Type B pancreatic cell (in vitro differentiated cells): ENCODE data around the gene ZC3H12D. TPM values are rescaled to one million over a fixed set of nuclear protein-coding genes. Genes with fewer than 3 reads are reported as not detected.
"Not testable (repeated sequence)": the region's sequence is repeated elsewhere in the genome, so short reads cannot be mapped to it uniquely, and the experiment has no call there.

Source experiments
- DNase-seq: peaks from one replicate; pipeline ENCODE4 v3.0.0; 2021; ENCODE audit warnings: mixed read lengths; ENCODE audit not compliant: unreplicated experiment; ENCODE audit errors: extremely low spot score
- H3K27ac Mint-ChIP-seq: 2 replicates; pipeline ENCODE4 v1.8.0; 2021; ENCODE audit warnings: mild to moderate bottlenecking, mixed read lengths
- H3K27me3 Mint-ChIP-seq: 2 replicates; pipeline ENCODE4 v1.8.0; 2021; ENCODE audit warnings: mixed read lengths
- H3K36me3 Mint-ChIP-seq: 2 replicates; pipeline ENCODE4 v1.8.0; 2021; ENCODE audit warnings: mixed read lengths
- H3K4me1 Mint-ChIP-seq: one replicate; pipeline ENCODE4 v1.8.0; 2021; ENCODE audit warnings: mixed read lengths; ENCODE audit not compliant: unreplicated experiment
- H3K4me3 Mint-ChIP-seq: 2 replicates; pipeline ENCODE4 v1.8.0; 2021; ENCODE audit warnings: mild to moderate bottlenecking, mixed read lengths
- H3K9me3 Mint-ChIP-seq: 2 replicates; pipeline ENCODE4 v1.8.0; 2021; ENCODE audit warnings: mixed read lengths
- total RNA-seq: library from RNA; stranded (reverse); gene quantifications from 2 replicates; pipeline ENCODE4 v1.2.1, GENCODE V29; 2021; ENCODE audit warnings: low replicate concordance
- TF ChIP-seq, protein P1 (sequence below): fragments of 200-600 bp; sonication (generic); conservative IDR thresholded peaks from 2 replicates; pipeline ENCODE4 v1.5.0; 2021; ENCODE audit warnings: antibody characterized with exemption, mild to moderate bottlenecking

ZC3H12D gene
- total RNA-seq, 1 donor from 2014 or later = 0.58 TPM

DNA sequence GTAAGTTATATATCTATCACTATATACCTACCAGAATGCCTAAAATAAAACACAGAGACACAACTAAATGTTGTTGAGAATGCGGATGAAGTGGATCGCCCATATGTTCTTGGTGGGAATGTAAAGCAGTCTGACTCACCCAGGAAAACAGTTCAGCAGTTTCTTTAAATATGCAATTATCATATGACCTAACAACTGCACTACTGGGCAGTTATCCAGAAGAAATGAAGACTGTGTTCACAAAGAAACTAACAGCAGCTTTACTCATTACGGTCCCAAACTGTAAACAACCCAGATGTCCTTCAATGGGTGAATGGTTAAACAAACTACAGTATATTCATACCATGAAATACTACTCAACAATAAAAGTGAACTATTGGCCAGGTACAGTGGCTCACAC is 14.3 kb upstream of the ZC3H12D start:
- Mint-ChIP-seq H3K4me3 (no peak overlapping the region), H3K36me3 (peaks cover 4% of the 10 kb centered on the region), H3K27ac (no peak overlapping the region)

DNA sequence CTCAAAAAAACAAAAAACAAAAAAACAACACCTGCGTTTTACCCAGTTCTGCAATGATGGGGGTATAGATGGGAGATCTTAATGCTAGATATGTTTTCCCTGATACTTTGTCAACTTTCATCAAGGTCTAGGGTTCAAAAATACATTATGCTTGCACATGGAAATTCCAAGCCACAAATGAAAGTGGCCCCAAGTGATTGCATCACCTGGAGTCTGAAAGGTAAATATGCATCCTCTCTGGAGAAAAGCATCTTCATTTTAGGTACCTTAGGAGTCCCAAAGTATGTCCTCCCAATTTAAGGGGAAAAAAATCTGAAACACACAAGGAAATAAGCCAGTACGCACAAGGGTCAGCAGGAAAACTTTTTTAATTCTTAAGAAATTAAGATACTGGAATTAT is 12.6 kb upstream of the ZC3H12D start:
- no peaks in the 10 kb centered on the region for H3K4me1 Mint-ChIP-seq
- DNase-seq = no peak
- H3K27ac Mint-ChIP-seq = no peak overlapping the region
- H3K27me3 Mint-ChIP-seq = no peaks in the 10 kb centered on the region
- TF ChIP-seq, protein P1, sequence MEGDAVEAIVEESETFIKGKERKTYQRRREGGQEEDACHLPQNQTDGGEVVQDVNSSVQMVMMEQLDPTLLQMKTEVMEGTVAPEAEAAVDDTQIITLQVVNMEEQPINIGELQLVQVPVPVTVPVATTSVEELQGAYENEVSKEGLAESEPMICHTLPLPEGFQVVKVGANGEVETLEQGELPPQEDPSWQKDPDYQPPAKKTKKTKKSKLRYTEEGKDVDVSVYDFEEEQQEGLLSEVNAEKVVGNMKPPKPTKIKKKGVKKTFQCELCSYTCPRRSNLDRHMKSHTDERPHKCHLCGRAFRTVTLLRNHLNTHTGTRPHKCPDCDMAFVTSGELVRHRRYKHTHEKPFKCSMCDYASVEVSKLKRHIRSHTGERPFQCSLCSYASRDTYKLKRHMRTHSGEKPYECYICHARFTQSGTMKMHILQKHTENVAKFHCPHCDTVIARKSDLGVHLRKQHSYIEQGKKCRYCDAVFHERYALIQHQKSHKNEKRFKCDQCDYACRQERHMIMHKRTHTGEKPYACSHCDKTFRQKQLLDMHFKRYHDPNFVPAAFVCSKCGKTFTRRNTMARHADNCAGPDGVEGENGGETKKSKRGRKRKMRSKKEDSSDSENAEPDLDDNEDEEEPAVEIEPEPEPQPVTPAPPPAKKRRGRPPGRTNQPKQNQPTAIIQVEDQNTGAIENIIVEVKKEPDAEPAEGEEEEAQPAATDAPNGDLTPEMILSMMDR = no peak
- peaks cover 4% of the 10 kb centered on the region for H3K36me3 Mint-ChIP-seq
- no peaks in the 10 kb centered on the region for H3K9me3 Mint-ChIP-seq
- no peak overlapping the region for H3K4me3 Mint-ChIP-seq

More for the DNA sequence above, 14.3 kb upstream of the ZC3H12D start:
- TF ChIP-seq, protein P1 = no peak
- no peaks in the 10 kb centered on the region for H3K27me3 Mint-ChIP-seq
- peaks cover 2% of the 10 kb centered on the region for H3K4me1 Mint-ChIP-seq
- DNase-seq = no peak
- no peaks in the 10 kb centered on the region for H3K9me3 Mint-ChIP-seq

DNA sequence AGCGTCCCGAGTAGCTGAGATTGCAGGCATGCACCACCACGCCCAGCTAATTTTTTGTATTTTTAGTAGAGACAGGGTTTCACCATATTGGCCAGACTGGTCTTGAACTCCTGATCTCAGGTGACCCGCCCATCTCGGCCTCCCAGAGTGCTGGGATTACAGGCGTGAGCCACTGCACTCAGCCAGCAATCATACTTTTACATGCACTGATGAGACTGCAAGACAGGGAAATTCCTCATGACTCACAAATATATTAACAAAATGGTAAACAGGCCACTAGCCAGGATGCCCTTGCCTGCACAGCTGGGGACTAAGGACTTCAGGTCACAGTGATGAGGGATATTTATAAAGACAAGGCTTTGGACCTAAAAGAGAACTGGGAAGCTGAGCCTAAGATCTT is 11.8 kb upstream of the ZC3H12D start:
- H3K9me3 Mint-ChIP-seq, H3K36me3 Mint-ChIP-seq, H3K4me1 Mint-ChIP-seq, H3K4me3 Mint-ChIP-seq, H3K27ac Mint-ChIP-seq, H3K27me3 Mint-ChIP-seq, DNase-seq: not testable (repeated sequence)

- H3K9me3 Mint-ChIP-seq, DNase-seq, H3K4me1 Mint-ChIP-seq, H3K27me3 Mint-ChIP-seq, H3K36me3 Mint-ChIP-seq, H3K27ac Mint-ChIP-seq, H3K4me3 Mint-ChIP-seq: not testable (repeated sequence)
Observed at GRCh38 chr6:149495349-149496016, 10.7 kb upstream of the ZC3H12D start.

- H3K9me3 Mint-ChIP-seq, H3K27me3 Mint-ChIP-seq, DNase-seq, H3K4me3 Mint-ChIP-seq, H3K27ac Mint-ChIP-seq, H3K4me1 Mint-ChIP-seq, H3K36me3 Mint-ChIP-seq: not testable (repeated sequence)
Observed at GRCh38 chr6:149494810-149495209, 10.0 kb upstream of the ZC3H12D start.

GRCh38 chr6:149493761-149494320 is 9.0 kb upstream of the ZC3H12D start:
- no peak overlapping the region for H3K27ac Mint-ChIP-seq

GRCh38 chr6:149492798-149493343 is 8.1 kb upstream of the ZC3H12D start:
- TF ChIP-seq, protein P1 = no peak
- no peaks in the 10 kb centered on the region for H3K9me3 Mint-ChIP-seq
- H3K27ac Mint-ChIP-seq = no peak overlapping the region
- H3K36me3 Mint-ChIP-seq = no peaks in the 10 kb centered on the region
- no peak overlapping the region for H3K4me3 Mint-ChIP-seq
- H3K4me1 Mint-ChIP-seq = no peaks in the 10 kb centered on the region
- H3K27me3 Mint-ChIP-seq = no peaks in the 10 kb centered on the region
- DNase-seq = no peak

More at GRCh38 chr6:149493761-149494320, 9.0 kb upstream of the ZC3H12D start:
- Mint-ChIP-seq H3K4me1 (no peaks in the 10 kb centered on the region), H3K27me3 (no peaks in the 10 kb centered on the region), H3K36me3 (no peaks in the 10 kb centered on the region), H3K9me3 (no peaks in the 10 kb centered on the region), H3K4me3 (no peak overlapping the region)
- DNase-seq = no peak
- TF ChIP-seq, protein P1 = no peak
